ENCODE data around the gene RDH5. TPM values are rescaled to one million over a fixed set of nuclear protein-coding genes. Genes with fewer than 3 reads are reported as not detected.

RDH5 gene
- total RNA-seq, 2 donors from 2014 or later, result 4.1 to 7.4 TPM

GRCh38 chr12:55771736-55772135 lies 51.5 kb downstream of the RDH5 start:
- WGBS, 2 experiments (ENCODE audit: insufficient coverage in 1 of 2, insufficient read length in 1 of 2), result 88 to 92% methylated on average over 5 to 6 of the region's 6 CpGs
- no peaks in the 10 kb centered on the region for H3K4me1 ChIP-seq (ENCODE audit: control insufficient read depth, insufficient read depth, low read length)
- H3K36me3 Mint-ChIP-seq (ENCODE audit: low read depth), result peaks cover 45% of the 10 kb centered on the region
- H3K4me3 ChIP-seq (ENCODE audit: low read length), result no peak overlapping the region
- no peaks in the 10 kb centered on the region for H3K9me3 ChIP-seq (ENCODE audit: control insufficient read depth, low read length)
- TF ChIP-seq CTCF (conservative IDR thresholded peaks at IDR 0.05), result no peak
- no peak overlapping the region for H3K4me3 Mint-ChIP-seq
- H3K9ac ChIP-seq (ENCODE audit: extremely low read depth, low read length, poor library complexity, severe bottlenecking), result no peak overlapping the region
- H3K4me1 Mint-ChIP-seq, result peaks cover 9% of the 10 kb centered on the region
- no peak overlapping the region for H3K27ac Mint-ChIP-seq
- DNase-seq, result no peak
- peak overlapping the region; percentile 41 for H3K27ac ChIP-seq (ENCODE audit: low read depth, low read length)
- H3K27me3 Mint-ChIP-seq (ENCODE audit: insufficient read depth), result no peaks in the 10 kb centered on the region
- H3K27me3 ChIP-seq (ENCODE audit: control insufficient read depth, insufficient read depth, low read length, poor library complexity, severe bottlenecking), result no peaks in the 10 kb centered on the region
- no peaks in the 10 kb centered on the region for H3K9me3 Mint-ChIP-seq
- peaks cover 65% of the 10 kb centered on the region for H3K36me3 ChIP-seq (ENCODE audit: control insufficient read depth, insufficient read depth, low read length)

Other genes starting within 250 kb of the RDH5 start
- gene OR6C68, start 228.0 kb upstream of the RDH5 start, total RNA-seq, result not detected
- not detected for gene OR6C4, start 170.8 kb upstream of the RDH5 start, total RNA-seq
- gene OR2AP1, start 147.9 kb upstream of the RDH5 start, total RNA-seq, result not detected
- gene OR10P1, start 83.5 kb upstream of the RDH5 start, total RNA-seq, result not detected
- 100 to 1,000 TPM; 106 to 122 TPM for gene ITGA7, start 12.5 kb upstream of the RDH5 start, total RNA-seq
- 100 to 1,000 TPM in 1 of 2 donors, 10 to 100 TPM in 1; 95.1 to 102 TPM for gene BLOC1S1, start 4.3 kb upstream of the RDH5 start, total RNA-seq
- 1,000 to 10,000 TPM in 1 of 2 donors, 100 to 1,000 TPM in 1; 879 to 1,041 TPM for gene CD63, start 8.6 kb downstream of the RDH5 start, total RNA-seq
- gene GDF11, start 22.7 kb downstream of the RDH5 start, total RNA-seq, result 10 to 100 TPM; 29.8 to 33.0 TPM
- gene SARNP, start 97.3 kb downstream of the RDH5 start, total RNA-seq, result 100 to 1,000 TPM in 1 of 2 donors, 10 to 100 TPM in 1; 95.7 to 119 TPM
- 10 to 100 TPM; 43.7 to 57.1 TPM for gene ORMDL2, start 97.6 kb downstream of the RDH5 start, total RNA-seq
- gene DNAJC14, start 109.2 kb downstream of the RDH5 start, total RNA-seq, result 10 to 100 TPM; 33.2 to 50.9 TPM
- gene MMP19, start 122.5 kb downstream of the RDH5 start, total RNA-seq, result 1 to 10 TPM in 1 of 2 donors, under 1 TPM in 1; 0.40 to 2.1 TPM
- gene PYM1, start 207.5 kb downstream of the RDH5 start, total RNA-seq, result 10 to 100 TPM; 76.1 to 79.4 TPM
- gene DGKA, start 210.8 kb downstream of the RDH5 start, total RNA-seq, result 10 to 100 TPM; 10.2 to 11.1 TPM
- 10 to 100 TPM; 17.2 to 20.8 TPM for gene PMEL, start 245.6 kb downstream of the RDH5 start, total RNA-seq
- 10 to 100 TPM; 60.8 to 69.8 TPM for gene CDK2, start 246.4 kb downstream of the RDH5 start, total RNA-seq

All from endodermal cell (in vitro differentiated cells).